Glomerular visceral epithelial cell (primary cell): ENCODE results near the gene PCDH1.

Source experiments
- DNase-seq: peaks from one replicate; pipeline ENCODE4 v3.0.0-alpha.2; 2016; ENCODE audit errors: extremely low spot score

The PCDH1 gene

DNA sequence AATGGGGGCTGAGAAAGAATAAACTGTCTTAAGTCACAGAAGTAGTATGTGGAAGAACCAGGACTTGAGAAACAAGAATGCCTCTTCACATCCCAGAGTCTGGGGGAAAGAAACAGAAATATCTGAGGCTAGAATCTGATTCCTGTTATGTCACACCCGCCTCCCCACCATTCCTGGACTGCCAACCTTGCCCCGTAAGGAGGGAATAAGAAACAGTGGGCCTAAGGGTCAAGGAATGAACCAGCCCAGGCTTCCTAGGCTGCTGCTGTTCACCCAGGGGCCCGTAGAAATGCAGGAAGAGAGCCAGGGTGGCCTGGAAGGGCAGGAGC lies 4.3 kb downstream of the PCDH1 start:
- no peak for DNase-seq

DNA sequence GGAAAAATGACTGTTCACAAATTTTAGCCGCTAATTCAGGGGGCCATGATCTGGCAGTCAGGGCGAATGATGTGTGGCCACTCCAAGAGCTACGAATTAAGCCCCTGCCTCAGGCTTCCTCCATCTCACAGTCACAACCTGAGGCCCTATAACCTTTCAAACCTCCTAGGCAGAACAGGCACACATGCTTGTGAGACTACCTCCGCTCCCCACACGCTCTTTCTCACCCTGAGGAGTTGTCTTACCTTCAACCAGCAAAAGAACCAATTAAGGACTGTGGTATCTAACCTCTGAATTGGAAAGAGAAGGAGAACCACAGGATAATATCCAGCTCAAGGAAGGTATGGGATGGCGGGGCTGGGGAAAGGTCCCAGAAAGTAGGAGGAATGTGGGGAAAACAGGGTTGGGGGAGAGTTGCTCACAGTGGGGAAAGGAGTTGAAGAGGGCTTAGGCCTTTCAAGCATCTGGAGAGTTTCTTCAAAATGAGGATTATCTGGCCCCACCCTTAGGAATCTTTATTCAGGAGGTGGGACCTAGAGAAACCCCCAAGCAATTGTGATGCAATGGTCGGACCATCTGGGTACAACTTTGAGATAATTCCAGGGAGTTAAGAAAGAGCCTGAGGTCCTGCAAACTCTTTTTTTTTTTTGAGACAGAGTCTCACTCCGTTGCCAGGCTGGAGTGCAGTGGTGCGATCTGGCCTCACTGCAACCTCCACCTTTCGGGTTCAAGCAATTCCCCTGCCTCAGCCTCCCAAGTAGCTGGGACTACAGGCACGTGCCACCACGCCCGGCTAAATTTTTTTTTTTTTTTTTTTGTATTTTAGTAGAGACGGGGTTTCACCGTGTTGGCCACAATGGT lies 5.5 kb downstream of the PCDH1 start:
- DNase-seq, result no peak

- no peak for DNase-seq
Observed at GRCh38 chr5:141871870-141872269, 6.3 kb downstream of the PCDH1 start.

- no peak for DNase-seq
Observed at GRCh38 chr5:141870871-141871270, 7.3 kb downstream of the PCDH1 start.

DNA sequence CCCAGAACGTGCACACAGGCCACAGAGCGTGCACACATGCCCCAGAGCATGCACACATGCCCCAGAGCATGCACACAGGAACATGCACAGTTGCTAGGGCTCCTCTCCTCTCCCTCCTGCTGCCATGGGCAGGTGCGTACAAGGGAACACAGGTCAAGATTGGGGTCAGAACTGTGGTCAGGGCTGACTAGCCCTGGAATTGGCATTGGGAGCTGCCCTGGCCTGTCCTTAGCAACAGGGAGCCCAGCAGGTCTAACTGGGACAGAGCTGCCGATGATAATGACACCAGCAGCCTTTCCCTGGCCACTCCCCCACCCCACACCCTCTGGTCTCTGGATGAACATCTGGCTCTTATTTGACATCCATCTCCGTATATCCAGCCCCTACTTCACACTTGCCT lies 8.0 kb downstream of the PCDH1 start:
- DNase-seq, result no peak

DNA sequence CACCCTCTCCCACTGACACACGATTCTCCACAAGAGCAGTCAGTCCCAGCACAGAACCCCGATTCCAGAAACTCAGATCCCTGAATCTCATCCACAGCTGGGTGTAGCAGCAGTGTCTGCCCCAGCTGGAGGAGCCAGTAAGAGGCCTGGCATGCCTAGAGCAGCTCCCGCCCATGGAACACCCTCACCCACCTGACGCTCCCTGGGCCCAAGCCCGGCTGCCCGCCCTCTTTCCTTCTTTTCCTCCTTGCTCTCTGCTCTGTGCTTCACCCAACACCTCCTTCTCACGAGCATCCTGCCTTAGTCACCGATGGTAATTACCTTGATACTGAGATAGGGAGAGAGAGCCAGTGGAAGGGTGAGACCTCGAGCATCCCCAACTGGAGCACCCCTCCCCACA lies 8.7 kb downstream of the PCDH1 start:
- DNase-seq, result no peak

DNA sequence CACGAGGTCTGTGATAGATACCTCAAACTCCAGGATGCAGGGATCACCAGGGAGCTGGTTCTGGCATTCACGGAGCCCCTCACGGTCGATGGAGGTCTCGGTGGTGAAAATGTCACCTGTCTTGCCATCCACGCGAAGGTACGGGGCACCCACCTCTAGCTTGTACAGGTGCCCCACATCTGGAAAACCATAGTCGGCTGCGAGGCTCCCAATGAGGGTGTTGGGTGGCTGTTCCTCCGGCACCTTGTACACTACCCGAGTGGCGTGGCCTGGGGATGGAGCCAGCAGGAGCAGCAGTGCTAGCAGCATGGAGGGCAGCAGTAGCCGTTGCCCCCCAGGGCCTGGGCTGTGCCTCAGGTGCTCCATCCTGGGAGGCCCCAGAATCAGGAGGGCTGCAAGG lies 9.2 kb downstream of the PCDH1 start:
- no peak for DNase-seq

DNA sequence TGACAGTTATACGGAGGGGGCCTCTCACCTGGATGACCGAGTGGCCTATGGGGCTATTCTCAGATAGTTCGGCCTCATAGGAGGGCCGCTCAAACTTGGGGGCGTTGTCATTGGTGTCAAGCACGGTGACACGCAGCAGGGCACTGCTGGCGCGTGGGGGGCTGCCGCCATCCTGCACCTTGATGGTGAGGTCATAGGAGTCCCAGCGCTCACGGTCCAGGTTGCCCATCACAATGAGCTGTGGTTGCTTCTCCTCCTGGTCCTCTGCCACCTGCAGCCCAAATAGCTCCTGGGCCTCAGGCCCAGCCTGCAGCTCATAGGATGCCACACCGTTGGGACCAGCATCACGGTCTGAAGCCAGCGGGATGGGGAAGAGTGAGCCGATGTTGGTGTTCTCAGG lies 9.7 kb downstream of the PCDH1 start:
- no peak for DNase-seq

- no peak for DNase-seq
Observed at GRCh38 chr5:141867651-141868050, 10.6 kb downstream of the PCDH1 start.

DNA sequence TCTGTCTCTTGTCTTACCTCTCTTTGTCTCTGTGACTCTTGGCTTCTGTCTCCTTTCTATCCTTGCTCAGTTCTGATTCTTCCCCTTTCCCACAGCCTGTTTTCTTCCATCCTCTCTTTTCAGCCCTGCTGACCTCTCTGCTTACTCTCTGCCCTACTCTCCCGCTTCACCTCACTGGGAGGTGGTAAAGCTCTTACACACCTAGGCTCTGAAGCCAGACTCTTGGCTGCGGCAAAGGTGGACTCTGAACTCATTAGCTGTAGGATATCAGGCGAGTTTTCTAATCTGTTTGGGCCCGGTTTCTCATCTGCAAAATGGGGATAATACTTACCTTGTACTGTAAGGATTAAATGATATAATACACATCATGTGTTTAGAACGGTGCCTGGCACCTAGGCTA lies 11.1 kb downstream of the PCDH1 start:
- no peak for DNase-seq

DNA sequence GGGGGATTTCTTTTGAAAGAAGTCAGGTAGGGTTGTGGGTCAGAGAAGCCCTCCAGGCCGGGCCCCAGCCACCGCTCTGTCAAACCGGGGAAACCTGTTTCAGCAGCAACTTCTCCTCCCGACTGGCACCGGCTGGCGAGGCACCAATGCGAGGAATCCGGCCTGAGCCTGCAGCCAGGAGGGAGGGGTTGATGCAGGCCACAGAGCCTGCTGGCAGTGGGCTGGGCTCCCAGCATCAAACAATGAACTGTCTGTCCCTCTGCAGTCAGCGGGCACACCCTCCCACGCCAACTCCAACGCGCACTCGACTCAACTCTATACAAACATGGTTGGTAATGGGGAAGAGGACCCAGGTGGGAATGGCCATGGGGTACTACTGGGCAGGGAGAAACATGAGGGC lies 12.1 kb downstream of the PCDH1 start:
- DNase-seq, result no peak

- DNase-seq, result no peak
Observed at GRCh38 chr5:141865406-141865805, 12.8 kb downstream of the PCDH1 start.

DNA sequence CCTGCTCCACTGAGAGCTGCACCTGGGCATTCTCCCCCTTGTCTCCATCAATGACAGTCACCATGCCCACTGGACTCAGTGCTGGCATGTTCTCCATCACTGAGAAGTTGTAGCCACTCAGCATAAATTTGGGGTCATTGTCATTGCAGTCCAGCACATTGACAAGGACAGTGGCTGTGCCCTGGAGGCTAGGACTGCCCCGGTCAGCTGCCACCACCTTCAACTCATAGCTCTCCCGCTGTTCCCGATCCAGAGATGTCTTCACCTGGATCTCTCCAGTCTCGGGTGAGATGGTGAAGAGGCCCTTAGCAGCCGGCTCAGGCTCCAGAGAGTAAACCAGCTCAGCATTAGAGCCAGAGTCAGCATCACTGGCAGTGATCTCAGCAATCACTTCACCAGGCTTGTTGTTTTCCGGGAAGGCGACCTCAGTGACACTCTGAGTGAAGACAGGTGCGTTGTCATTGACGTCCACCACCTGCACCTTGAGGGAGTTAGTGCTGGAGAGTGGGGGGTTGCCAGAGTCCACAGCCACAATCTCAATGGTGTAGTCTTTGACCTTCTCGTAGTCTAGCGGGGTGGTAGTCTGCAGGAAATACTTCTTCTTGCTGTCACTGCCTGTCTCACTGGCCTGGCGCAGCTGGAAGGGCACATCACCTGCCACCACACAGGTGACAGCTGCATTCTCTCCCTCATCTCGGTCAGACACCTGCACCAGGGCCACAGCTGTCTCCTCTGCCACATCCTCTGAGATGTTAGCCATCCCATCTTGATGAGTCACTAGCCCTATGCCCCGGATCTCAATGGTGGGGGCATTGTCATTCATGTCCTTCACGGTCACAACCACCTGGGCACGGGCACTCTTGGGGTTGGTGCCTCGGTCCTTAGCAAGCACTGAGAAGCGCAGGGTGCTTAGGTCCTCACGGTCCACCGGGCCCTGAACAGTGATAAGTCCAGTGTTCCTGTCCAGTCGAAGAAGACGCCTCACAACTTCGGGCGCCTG lies 13.5 kb downstream of the PCDH1 start:
- DNase-seq, result no peak

- no peak for DNase-seq
Observed at GRCh38 chr5:141863569-141864178, 14.5 kb downstream of the PCDH1 start.

DNA sequence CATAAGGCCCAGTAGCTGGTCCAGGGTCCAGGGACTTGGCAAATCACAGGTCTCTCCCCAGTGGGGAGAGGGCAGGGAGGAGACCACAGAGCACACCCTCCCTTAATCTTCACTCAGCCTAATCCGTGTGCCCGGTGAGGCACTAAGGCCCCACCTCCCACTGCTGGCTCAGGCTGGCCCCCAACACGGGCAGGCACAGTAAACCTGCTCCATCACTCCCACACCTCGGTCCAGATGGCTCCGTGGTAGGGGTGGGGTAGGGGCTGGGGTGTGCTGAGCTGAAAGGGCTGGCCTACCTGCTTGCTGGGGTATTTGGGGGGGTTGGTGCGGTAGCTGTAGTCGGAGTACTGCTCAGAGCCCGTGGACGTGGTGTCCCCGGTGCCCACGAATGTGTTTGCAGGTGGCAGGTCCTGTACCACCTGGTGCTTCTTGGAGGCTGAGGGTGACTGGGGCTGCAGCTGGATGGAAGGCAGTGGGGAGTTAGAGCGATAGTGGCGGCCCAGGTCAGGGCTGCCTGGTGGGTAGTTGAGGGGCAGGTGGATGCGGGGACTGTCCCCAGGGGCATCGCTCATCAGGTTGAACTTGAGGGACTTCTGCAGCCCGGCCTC lies 15.2 kb downstream of the PCDH1 start:
- DNase-seq, result no peak

GRCh38 chr5:141861194-141861593 lies 17.0 kb downstream of the PCDH1 start:
- DNase-seq, result no peak

- DNase-seq, result no peak
Observed at GRCh38 chr5:141858079-141858765, 20.0 kb downstream of the PCDH1 start.

DNA sequence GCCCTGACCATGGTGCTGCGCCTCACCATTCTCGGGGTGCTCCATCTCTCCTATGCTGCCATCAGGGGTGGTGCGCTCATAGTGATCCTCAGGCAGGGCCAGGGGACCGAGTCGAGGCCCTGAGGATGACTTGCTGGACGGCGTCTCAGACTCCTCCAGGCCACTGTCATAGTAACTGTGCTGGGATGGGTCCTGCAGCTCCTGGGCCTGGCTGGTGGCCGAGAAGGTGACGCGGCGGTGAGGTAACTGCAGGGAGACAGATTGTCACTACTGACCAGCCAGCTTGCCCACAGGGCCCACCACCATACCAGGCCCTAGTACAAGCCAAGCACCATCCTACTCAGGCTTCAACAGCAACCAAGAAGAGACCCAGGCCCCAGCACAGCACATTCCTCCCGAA lies 21.0 kb downstream of the PCDH1 start:
- DNase-seq, result no peak

DNA sequence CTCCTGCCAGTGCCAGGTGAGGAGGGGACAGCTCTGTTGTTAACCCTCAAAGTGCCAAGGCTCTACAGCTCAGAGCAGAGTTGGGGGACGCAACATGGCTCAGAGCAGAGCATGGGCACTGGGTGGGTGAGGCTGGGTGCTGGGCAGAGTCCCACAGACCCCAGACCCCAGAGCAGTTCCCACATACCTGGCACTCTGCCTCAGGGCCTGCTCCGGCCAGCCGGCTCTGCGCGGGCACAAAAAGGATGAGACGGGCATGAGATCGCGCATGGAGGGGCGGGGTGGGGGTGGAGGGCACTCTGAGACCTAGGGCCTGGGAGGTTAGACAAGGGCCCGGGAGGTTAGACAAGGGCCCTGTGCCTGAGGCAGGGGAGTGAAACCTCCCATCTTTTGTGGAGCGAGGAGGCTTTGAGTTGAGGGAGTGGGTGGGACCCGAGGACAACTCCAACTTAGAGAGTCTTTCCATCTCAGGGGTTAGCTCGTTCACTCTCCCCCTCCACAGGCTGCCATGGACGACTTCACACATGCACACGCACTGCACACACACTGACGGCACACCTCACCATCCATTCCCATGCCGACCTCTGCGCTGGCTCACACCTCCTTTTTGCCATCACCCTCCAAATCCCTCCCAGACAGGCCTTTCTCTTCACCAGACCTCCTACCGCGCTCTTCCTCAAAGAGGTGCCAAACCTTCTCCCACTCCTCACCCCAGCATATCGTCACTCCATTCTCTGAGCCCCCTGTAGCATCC lies 22.0 kb downstream of the PCDH1 start:
- DNase-seq, result no peak

GRCh38 chr5:141855265-141856036 lies 22.8 kb downstream of the PCDH1 start:
- no peak for DNase-seq
